Left renal pelvis (tissue), 4 donors: Measurements from ENCODE around the gene SIGLEC14. TPM values are rescaled to one million over a fixed set of nuclear protein-coding genes. Genes with fewer than 3 reads are reported as not detected.
"Not testable (repeated sequence)": the region's sequence is repeated elsewhere in the genome, so short reads cannot be mapped to it uniquely, and the experiment has no call there.

Experiments
- DNase-seq, 4 donors: peaks; one replicate each; pipeline ENCODE4 v3.0.0-alpha.2; 2013; ENCODE audit warnings: low read depth in 4 of 4, low spot score in 3 of 4
- polyA plus RNA-seq, 4 donors: library from polyadenylated mRNA; unstranded; fragments of 120-200 nt; gene quantifications; one replicate each; pipeline ENCODE4 v1.2.1, GENCODE V29; 2013; ENCODE audit not compliant: insufficient read length in 4 of 4

The SIGLEC14 gene
- polyA plus RNA-seq, 4 donors: 0.15 to 1.5 (median 0.91) TPM

DNA sequence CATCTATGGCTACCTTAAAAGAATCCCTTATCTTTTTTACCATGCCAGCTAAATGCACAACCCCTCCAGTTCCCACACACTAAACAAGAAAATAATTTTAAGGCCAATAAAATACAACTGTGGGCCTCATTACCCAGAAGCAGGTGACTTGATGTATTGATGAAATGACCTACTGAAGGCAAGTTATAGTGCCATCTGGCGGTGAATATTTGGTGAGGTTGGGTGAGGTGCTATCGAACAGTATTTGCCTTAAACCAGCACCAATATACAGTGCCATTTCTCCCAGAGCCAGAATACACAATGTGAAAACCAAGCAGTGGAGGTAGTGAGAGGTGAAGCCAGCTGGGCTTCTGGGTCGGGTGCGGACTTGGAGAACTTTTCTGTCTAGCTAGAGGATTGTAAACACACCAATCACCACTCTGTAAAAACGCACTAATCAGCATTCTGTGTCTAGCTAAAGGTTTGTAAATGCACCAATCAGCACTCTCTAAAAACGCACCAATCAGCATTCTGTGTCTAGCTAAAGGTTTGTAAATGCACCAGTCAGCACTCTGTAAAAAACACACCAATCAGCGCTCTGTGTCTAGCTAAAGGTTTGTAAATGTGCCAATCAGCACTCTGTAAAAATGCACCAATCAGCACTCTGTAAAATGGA, 29.4 kb upstream of the SIGLEC14 start:
- DNase-seq: not testable (repeated sequence)

DNA sequence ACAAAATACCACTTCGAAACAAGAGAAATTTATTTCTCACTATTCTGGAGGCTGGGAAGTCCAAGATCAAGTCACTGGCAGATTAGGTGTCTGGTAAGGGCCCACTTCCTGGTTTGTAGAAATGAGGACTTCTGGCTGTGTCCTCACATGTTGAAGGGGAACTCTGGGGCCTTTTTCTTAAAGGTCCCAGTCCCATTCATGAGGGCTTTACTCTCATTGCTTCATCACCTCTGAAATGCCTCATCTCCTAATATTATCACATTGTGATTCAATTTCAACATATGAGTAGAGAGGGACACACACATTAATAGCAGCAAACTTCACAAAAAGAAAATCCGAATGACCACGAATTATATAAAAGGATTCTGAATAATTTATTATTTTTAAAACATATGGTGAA, 21.6 kb upstream of the SIGLEC14 start:
- DNase-seq: no peak

DNA sequence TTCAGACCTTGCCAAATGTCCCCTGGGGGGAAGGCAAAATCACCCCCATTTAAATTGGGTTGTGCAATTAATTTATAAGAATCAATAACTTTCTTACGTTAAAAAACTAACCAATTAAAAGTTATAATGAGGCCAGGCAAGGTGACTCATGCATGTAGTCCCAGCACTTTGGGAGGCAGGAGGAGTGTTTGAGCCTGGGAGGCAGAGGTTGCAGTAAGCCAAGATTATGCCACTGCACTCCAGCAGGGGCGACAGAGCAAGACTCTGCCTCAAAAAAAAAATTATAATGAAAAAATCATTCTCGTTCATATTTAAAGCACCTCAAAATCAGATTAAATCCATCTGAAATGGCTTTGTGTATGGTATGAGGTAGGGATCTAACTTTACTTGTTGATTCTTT, 18.4 kb upstream of the SIGLEC14 start:
- DNase-seq: no peak

GRCh38 chr19:51664131-51664530, 17.5 kb upstream of the SIGLEC14 start:
- DNase-seq: no peak

- no peak for DNase-seq
These were observed 17.0 kb upstream of the SIGLEC14 start for GRCh38 chr19:51663650-51664049.

DNA sequence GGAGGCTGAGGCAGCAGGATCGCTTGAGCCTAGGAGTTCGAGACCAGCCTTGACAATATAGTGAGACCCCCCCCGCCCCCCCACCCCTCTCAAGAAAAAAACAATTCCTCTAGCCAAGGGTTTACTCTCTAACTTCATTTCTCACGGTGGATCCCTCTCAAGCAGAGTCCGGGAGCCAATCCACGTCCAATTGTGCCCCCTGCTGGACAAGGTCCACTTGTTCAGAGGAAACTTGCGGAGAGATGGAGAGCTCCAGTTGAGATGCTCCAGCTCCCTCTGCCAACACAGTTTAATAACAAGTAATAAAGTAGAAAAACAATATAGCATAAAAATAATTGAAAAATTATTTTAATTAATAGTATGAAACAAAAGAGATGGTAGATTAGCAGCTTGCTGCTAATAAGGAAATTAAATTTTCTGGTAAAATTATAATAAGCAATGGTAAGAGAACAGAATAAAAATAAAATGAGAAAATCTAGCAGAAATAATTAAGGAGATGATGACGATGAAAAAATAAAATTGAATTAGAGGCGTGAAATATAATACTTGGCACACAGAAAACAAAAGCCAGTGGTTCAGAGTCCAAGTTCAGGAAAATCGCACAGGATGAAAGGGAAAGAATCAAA, 14.5 kb upstream of the SIGLEC14 start:
- DNase-seq: peak in 3 of 4 donors; percentile 51 to 64 (median 55)

- DNase-seq: no peak
These were observed 8.2 kb upstream of the SIGLEC14 start for GRCh38 chr19:51654783-51655182.

DNA sequence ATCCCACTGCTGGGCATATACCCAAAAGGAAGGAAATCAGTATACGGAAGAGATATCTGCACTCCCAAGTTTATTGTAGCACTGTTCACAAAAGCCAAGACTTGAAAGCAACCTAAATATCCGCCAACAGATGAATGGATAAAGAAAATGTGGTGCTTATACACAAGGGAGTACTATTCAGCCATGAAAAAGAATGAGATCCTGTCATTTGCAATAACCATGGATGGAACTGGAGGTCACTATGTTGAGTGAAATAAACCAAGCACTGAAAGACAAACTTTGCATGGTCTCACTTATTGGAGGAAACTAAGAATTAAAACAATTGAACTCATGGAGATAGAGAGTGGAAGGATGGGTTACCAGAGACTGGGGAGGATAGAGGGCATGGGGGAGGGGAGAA, 6.5 kb upstream of the SIGLEC14 start:
- no peak for DNase-seq

DNA sequence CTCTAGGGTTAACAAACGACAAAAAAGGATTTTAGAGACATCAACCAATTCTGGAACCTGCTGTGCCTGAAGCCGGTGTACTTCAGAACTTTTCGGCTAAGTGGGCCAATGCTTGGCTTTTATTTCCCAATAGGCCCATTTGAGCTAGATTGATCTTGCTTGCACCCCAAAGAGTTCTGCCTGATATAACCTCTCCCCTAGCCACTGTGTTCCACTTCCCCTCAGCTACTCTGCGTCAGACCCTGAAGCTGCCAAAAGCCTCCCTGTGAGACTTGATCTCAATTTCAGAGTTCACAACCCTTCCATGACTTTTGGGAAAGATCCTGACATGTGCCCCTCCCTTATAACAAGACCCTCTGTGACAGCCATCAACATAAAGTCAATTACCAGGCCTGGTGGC, 5.6 kb upstream of the SIGLEC14 start:
- no peak for DNase-seq

- no peak for DNase-seq
These were observed 4.7 kb upstream of the SIGLEC14 start for GRCh38 chr19:51651216-51651846.

DNA sequence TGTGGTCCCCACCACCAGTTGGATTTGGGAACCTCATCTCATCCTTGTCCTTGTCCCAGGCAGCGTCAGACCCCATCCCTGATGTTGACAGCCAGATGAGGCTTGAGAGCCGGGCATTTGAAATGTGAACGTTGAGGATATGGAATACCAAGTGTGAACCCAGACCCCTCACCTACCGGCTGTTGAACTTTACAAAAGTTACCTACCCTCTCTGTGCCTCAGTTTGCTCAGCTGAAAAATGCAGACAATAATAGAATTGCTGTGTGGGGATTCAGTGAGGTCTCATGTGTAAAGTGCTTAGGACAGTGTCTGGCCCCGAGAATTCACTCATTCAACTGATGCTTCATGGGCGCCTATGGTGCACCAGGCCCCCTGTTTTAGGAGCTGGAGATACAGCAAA, 693 bp upstream of the SIGLEC14 start:
- DNase-seq: no peak

- no peak for DNase-seq
These were observed 1.9 kb downstream of the SIGLEC14 start for GRCh38 chr19:51644636-51645271.

GRCh38 chr19:51641648-51642047, 5.0 kb downstream of the SIGLEC14 start:
- DNase-seq: no peak

DNA sequence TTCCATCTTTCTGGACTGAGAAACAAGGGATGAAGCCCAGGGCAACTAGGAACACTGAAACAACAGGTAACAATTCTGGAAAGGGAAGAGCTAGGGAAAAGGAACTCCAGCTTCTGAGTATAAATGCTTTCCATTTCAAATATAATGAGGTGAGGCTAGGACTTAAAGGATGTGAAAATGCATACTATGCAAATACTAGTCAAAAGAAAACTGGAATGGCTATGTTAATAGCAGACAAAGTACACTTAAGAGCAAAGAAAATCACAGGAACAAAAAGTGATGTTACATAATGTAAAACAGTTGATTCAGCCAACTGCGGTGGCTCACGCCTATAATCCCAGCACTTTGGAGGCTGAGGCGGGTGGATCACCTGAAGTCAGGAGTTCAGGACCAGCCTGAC, 6.2 kb downstream of the SIGLEC14 start:
- no peak for DNase-seq

- DNase-seq: no peak
These were observed 6.7 kb downstream of the SIGLEC14 start for GRCh38 chr19:51639916-51640315.

DNA sequence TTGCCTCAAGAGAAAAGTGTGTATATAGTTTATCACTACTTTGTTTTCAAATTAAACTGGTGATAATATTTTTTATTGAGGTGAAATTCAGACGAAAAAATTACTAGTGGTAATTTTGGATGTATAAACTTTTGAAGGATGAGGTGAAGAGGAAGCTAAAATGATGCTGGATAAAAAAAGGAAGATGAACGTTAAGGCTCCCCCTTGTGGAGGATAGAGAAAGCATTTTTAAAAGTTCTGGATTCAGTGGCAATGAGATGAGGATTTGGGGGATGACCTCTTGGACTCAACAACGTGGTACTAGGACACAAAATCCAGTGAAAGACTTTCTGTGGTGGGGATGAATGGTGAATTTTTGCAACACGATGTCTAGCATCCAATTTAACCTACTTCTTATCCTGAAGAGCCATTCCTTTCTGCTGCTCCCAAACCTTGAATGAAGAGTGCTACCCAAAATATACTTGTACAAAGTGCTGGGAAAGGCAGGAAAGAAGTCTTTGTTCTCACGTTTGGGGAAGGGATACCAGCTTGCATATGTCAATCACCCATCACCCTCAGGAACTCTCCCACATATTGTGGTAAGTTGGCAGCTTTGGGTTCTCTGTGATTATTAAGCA, 9.2 kb downstream of the SIGLEC14 start:
- DNase-seq: no peak

DNA sequence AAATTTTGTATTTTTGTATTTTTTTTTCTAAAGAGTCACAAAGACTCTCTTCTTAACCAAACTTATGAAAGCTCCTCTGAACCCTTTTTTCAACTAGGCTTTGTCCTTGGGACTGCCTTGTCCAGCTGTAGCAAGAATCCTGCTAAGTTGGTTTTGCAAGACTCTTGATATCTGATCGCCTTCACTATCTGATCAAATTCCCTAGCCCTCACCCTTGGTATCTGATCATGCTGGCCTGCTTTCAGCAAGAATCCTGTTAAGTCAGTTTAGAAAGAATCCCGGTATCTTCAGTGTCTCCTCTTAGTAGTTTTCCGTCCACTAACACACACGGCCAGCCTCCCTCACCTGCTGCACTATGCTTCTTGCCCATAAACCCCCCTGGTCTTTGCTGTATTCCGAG, 14.5 kb downstream of the SIGLEC14 start:
- DNase-seq: no peak

GRCh38 chr19:51630315-51630714, 16.3 kb downstream of the SIGLEC14 start, which contains the start of gene SIGLEC5:
TSS of gene SIGLEC5 (minus strand) at chr19:51630401. CDS start at chr19:51630335, 66 bp downstream.
- not testable (repeated sequence) for DNase-seq

GRCh38 chr19:51628153-51628939, 18.3 kb downstream of the SIGLEC14 start:
- DNase-seq: no peak

DNA sequence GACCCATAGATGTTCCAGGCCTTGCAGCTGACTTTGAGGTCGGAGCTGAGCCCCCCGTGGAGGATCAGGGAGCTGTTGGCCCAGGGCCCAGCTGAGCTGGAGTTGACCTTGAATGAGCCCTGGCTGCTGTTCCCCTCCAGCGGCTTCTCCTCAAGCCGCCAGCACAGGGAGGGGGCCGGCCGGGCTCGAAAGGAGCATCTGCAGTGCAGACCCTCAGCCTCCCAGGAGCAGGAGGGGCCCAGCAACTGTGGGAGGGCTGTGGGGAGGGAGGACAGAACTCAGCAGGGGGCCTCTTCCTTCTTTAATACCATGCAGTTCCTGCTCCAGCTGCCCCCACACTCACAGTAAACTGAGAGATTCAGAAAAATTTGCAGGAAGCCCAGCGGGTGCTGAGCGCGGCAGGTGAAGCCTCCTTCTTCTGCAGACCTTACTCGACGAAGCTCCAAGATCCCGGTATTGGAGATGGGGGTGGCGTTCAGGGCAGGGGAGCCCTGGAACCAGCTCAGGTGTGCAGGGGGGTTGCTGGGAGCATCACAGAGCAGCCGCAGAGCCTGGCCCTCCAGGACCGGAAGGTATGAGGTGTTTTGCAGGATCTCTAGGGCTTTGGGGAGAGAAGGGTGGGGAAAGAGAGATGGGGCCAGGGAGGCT, 19.0 kb downstream of the SIGLEC14 start:
- no peak for DNase-seq
